ENCODE results near the gene JMJD8.
A peak's percentile ranks its signal among the peaks of the same experiment; 100 is the strongest.

The JMJD8 gene

DNA sequence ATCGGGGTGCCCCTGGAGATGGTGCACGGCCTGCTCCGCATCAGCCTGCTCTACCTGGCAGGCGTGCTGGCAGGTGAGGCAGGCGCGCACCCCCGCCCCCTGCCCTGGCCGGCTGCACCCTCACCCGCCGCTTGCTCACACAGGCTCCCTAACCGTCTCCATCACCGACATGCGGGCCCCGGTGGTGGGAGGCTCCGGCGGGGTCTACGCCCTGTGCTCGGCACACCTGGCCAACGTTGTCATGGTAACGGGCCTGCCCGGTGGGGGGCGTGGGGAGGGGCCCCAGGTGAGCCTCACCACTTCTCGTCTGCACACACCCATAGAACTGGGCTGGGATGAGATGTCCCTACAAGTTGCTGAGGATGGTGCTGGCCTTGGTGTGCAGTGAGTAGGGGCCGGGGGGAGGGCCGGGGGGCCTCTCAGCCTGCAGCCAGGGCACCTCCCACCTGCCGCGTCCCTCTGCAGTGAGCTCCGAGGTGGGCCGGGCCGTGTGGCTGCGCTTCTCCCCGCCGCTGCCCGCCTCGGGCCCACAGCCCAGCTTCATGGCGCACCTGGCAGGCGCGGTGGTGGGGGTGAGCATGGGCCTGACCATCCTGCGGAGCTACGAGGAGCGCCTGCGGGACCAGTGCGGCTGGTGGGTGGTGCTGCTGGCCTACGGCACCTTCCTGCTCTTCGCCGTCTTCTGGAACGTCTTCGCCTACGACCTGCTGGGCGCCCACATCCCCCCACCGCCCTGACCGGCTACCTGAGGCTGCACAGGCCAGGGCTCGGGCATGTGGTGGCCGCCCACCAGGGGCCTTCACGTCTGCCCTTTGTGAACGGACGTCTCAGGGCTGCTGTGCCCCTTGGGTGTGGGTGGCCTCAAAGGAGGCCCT, 6.6 kb downstream of the JMJD8 start:
- DNase-seq (ENCODE audit: low read depth in 2 of 2, low spot score in 1 of 2): no peak

DNA sequence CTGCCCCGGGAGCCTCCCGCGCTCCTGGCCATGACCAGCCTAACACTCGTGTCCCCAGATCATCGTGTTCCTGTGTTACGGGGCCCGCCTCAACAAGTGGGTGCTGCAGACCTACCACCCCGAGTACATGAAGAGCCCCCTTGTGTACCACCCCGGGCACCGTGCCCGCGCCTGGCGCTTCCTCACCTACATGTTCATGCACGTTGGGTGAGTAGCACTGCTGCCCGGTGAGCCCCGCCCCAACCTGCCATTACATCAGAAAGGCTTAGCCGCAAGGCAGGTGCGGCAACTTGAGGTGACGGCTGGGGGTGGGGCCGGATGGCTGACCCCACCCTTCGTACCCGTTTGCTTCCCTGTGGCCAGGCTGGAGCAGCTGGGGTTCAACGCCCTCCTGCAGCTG, 7.2 kb downstream of the JMJD8 start:
- DNase-seq (ENCODE audit: low read depth in 2 of 2, low spot score in 1 of 2): no peak

DNA sequence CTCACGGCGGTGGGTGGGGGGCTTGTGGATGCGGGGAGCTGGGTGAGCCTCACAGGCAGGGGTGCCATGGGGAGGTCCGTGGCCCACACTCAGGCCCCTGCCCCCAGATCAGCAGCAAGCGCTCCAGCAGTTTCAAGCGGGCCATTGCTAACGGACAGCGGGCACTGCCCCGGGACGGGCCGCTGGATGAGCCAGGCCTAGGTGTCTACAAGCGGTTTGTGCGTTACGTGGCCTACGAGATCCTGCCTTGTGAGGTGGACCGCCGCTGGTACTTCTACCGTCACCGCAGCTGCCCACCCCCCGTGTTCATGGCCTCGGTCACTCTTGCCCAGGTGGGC, 7.6 kb downstream of the JMJD8 start:
- no peak for DNase-seq (ENCODE audit: low read depth in 2 of 2, low spot score in 1 of 2)

DNA sequence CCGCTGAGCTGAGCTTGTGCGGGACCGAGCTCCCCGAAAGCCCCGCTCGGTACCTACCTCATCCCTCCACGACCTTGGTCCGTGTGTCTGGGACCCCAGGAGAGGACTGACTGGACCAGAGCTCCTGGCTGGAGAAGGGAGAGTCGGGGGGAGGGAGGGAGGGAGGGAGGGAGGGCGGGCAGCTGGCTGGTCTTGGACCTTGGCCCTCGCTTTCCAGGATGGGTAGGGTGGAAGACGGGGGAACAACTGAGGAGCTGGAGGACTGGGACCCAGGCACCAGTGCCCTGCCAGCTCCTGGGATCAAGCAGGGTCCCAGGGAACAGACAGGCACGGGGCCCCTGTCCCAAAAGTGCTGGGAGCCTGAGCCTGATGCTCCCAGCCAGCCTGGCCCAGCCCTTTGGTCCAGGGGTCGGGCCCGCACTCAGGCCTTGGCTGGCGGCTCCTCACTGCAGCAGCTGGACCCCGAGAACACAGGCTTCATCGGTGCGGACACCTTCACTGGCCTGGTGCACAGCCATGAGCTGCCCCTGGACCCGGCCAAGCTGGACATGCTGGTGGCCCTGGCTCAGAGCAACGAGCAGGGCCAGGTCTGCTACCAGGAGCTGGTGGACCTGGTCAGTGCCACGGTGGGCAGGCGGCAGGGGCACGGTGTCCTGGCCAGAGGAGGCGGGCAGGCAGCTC, 8.1 kb downstream of the JMJD8 start:
- DNase-seq (ENCODE audit: low read depth in 2 of 2, low spot score in 1 of 2): no peak

DNA sequence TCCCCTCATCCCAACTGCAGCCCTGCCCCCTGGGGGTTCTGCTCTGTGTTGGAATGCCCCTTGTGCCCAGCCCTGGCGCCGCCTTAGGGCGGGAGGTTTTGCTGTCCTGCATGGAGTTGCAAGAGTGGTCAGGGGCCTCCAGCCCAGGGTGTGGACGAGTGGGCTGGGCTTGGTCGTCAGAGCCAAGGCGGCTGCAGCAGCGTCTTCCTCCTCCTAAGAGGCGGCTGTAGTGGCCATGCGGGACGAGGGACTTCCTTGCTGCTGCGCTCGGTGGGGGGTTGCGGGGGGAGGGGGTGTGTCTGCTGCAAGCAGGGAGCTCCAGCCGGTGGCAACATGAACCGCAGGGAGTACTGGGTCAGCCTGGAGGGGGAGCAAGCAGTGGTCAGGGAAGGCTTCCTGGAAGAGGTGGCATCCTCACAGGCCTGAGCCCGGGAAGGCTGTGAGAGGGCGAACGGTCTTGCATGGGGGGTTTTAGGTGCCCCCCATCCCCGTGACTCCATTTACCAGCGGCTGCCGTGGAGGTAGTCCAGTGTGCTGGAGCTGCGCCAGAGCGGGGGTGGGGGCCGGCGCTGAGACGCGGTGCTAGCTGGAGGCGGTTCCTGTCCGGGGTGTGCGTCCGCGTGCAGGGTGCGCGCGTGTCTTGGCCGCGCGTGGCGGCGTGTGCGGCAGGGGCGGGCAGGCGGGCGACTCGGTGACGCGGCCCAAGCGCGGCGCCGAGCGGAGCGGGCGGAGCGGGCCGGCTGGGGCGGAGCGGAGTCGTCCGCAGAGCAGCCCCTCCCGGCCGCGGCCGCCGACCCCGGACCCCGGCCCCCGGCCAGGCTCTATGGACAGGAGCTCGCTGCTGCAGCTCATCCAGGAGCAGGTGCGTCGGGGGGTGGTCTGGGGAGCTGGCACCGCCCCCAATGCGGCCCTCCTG, 8.9 kb downstream of the JMJD8 start, which contains the start of gene RHBDL1:
TSS of gene RHBDL1 (plus strand) at position 704 of the 916 bp plus-strand sequence. CDS start at position 824, 120 bp downstream.
- DNase-seq (ENCODE audit: low read depth in 2 of 2, low spot score in 1 of 2): no peak

DNA sequence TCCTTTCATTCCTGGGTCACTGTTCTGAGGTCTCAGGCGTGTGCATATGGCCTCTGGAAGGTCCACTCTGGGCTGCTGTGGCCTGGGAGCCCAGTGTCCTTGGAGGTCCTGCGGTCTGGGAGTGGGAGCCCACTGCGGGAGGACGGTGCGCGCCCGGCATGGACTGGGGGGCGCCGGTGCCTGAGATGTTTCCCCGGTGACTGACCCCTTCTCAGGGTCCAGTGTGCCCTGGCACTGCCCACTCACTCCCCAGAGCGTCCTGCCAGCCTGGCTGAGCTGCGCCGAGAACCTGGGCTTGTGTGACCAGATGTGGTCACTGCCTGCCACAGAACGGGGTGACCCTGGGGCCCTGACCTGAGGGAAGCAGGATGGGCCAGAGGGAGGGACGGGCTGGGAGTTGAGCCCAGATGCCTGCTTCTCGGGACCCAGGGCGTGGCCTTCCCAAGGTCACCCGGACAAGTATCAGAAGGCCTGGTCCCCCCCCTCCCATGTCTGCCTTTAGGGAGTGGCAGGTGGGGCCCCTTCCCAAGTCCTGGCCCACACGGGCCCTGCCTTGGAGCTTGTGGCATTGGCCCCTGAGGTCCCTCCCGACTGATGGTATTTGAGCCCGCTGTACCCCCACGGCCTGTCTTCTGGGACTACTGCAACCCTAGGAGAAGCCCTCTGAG, 9.8 kb downstream of the JMJD8 start:
- DNase-seq (ENCODE audit: low read depth in 2 of 2, low spot score in 1 of 2): no peak

DNA sequence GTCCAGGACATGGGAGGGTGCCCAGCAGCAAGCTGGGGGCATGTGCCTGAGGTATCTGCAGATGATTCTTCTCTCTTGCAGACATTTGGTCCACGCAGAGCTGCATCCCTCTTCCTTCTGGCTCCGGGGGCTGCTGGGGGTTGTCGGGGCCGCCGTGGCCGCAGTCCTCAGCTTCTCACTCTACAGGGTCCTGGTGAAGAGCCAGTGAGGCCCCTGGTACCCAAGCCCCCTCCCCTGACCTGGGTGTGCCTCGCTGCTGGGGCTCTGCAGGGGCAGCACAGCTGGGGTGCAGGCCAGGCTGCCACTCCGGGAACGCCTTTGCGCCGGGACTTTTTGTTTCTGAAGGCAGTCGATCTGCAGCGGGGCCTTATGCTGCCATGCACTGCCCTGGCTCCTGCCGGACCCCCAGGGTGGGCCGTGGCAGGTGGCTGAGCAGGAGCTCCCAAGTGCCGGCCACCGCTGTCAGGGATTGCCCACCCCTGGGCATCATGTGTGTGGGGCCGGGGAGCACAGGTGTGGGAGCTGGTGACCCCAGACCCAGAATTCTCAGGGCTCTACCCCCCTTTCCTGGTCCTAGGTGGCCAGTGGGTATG, 10.6 kb downstream of the JMJD8 start:
- DNase-seq (ENCODE audit: low read depth in 2 of 2, low spot score in 1 of 2): no peak

DNA sequence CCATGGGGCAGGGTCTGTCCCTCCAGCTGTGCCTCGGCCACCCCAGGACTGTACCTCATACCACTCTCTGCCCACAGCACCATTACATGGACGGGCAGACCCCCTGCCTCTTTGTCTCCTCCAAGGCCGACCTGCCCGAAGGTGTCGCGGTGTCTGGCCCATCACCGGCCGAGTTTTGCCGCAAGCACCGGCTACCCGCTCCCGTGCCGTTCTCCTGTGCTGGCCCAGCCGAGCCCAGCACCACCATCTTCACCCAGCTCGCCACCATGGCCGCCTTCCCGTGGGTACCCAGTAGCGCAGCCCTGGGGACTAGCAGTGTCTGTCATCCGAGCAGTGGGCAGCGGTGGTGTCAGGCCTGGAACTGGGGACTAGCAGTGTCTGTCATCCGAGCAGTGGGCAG, 11.3 kb downstream of the JMJD8 start:
- DNase-seq (ENCODE audit: low read depth in 2 of 2, low spot score in 1 of 2): no peak

DNA sequence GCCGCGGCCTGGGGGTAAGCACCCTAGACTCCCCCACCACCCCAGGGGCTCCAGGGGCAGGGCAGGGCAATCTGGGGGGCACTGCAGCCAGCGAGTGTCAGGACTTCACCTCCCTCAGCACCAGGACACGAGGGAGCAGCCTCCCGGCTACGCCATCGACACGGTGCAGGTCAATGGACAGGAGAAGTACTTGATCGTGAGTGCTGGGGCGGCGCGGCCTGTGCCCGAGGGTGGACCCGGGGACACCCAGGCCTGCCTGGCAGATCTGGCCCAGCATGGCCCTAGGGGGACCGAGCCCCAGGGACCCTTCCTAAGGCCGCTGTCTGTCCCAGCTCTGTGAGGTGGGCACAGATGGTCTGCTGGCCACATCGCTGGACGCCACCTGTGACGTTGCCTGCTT, 11.8 kb downstream of the JMJD8 start:
- no peak for DNase-seq (ENCODE audit: low read depth in 2 of 2, low spot score in 1 of 2)

DNA sequence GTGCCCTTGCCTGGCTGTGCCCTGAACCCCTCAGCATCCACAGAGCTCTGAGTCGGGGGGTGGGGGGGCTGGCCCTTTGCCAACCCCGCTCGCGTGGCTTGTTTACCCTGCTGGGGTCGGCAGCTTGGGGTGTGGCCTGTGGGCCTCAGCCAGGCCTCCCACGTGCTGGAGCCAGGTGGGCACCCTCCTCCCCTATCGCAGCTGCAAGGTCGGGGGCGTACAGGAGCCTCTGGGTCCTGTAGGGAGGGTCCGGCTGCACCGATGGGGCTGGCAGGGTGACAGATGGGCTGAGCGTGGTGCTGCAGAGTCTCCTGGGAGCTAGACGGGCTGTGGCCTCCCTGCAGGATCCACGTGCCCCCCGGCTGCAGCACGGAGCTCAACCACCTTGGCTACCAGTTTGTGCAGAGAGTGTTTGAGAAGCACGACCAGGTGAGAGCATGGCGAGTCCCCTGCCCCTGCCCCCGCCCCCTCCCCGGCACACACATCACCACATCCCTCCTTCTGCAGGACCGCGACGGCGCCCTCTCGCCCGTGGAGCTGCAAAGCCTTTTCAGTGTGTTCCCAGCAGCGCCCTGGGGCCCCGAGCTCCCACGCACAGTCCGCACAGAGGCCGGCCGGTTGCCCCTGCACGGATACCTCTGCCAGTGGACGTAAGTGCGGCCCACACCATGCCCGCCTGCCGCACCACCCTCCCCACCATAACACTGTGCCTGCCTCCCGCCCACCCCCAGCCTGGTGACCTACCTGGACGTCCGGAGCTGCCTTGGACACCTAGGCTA, 12.6 kb downstream of the JMJD8 start:
- no peak for DNase-seq (ENCODE audit: low read depth in 2 of 2, low spot score in 1 of 2)

DNA sequence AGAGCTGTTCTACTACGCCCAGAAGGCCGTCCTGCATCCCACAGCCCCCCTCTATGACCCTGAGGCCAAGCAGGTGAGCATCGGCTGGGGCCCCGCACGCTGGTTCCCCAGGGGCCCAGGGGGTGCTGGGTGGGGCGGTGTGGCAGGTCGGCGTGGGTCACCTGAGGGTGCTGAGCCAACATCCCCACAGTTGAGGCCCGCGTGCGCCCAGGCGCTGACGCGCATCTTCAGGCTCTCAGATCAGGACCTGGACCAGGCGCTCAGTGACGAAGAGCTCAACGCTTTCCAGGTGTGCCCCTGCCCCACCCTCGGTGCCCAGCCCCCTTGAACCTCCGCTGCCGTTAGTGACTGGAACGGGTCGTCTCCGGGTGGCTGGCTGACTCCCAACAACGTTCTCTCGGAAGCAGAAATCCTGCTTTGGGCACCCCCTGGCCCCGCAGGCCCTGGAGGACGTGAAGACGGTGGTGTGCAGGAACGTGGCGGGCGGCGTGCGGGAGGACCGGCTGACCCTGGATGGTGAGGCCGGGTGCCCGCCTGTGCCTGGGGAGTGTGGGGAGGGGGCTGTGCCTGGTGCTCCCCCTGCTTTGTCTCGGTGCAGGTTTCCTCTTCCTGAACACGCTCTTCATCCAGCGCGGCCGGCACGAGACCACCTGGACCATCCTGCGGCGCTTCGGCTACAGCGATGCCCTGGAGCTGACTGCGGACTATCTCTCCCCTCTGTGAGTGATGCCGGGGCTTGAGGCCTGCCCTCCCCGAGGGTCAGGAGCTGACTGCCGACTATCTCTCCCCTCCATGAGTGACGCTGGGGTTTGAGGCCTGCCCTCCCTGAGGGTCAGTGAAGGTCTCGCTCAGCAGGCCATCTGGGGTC, 13.4 kb downstream of the JMJD8 start:
- DNase-seq (ENCODE audit: low read depth in 2 of 2, low spot score in 1 of 2): no peak

DNA sequence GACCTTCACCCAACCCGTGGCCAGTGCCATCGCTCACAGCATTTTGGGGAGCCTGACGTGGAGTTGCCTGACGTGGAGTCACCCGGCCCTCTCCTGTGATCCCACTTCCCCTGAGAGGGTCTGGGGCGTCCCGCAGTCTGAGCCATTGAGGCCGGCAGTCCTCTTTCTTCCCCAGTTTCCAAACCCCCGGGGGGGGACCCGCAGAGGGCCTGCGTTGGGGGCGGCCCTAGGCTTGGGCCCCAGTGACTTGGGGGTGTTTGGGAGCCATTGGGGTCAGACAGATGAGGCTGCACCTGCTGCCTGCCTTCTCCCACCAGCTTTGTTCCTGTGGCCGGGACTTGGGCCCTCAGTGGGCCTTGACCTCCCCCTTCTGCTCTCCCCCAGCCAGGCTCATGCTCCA, 14.5 kb downstream of the JMJD8 start:
- DNase-seq (ENCODE audit: low read depth in 2 of 2, low spot score in 1 of 2): no peak

DNA sequence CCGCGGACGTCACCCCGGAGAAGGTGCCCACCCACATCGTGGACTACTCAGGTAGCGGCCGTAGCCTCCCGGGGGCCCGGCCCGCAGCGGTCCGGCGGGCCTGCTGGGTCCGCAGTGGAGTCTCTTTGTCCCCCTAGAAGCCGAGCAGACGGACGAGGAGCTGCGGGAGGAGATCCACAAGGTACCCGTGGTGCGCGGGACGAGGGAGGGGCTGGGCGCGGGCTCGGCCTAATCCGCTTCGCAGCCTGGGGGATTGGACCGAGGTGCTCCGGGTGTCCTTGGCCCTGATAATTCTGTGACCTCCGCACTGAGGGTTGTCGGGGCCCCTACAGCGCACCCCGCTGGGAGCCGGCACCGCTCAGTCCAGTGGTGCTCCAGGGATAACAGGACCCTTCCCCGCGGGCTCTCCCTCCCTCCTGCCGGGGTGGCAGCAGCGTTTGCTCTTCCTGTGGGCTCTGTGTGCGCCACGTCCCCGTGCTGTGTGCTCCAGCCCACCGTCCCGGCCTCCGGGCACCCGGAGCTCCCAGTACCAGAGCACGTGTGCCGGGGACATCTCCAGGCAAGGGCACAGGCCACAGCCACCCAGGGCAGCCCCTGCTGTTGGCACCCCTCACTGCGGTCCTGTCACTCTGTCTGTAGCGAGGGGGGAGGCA, 15.5 kb downstream of the JMJD8 start:
- no peak for DNase-seq (ENCODE audit: low read depth in 2 of 2, low spot score in 1 of 2)

DNA sequence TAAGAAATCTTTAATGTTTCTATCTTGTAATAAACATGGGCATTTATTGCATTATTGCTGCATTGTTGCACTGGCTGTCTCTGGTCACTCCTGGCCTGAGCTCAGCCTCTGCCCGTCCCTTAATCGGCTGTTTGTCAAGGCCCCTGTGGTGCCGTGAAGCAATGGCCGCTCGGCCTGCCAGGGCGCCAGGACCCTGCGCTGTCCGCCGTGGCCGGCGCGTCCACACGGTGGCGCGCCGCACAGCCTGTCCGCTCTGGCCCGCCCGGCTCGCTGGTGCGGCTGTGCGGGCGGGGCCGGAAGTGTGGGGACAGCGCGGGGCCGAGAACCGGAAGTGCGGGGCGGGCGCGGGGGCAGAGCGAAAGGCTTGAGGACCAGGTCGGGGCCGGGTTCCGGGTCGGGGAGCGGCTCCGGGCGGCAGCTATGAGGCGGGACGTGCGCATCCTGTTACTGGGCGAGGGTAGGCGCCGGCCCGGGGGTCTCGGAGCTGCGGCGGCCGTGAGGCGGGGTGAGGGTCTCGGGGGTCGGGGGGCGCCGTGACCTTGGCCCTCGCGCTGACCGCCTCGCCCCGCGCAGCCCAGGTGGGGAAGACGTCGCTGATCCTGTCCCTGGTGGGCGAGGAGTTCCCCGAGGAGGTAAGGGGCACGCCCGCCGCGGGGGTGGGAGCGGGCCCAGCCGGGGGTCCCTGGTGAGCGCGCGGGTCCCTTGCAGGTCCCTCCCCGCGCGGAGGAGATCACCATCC, 16.2 kb downstream of the JMJD8 start, which contains the start of gene RHOT2:
TSS of gene RHOT2 (plus strand) at position 353 of the 739 bp plus-strand sequence. CDS start at position 421, 68 bp downstream.
- peak; percentile 72 to 85 for DNase-seq (ENCODE audit: low read depth in 2 of 2, low spot score in 1 of 2)

DNA sequence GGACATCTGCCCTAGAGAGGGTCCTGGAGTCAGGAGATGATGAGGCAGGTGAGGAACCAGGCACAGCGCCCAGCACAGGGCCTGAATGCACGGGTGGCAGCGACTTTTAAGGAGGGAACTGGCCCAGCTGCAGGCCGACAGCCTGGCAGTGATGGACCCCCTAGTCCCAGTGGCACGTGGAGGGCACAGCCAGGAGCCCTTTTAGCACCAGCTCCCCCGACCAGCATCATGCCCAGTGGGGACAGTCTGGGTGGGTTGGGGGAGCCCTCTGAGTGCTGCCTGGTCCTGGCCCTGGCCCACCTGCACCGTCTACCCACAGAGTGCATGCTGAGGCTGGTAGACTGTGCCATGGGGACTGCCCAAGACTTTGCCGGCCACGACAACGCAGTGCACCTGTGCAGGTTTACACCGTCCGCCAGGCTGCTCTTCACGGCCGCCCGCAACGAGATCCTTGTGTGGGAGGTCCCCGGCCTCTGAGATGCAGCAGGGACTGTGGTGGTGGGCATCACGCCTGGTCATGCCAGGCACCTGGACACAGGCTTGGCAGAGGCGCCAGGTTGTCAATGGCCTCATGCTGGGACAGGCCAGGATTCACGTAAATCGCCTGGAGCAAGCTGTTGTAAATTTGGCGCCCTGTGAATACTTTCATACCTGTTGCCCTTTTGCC, 16.9 kb downstream of the JMJD8 start:
- no peak for DNase-seq (ENCODE audit: low read depth in 2 of 2, low spot score in 1 of 2)

DNA sequence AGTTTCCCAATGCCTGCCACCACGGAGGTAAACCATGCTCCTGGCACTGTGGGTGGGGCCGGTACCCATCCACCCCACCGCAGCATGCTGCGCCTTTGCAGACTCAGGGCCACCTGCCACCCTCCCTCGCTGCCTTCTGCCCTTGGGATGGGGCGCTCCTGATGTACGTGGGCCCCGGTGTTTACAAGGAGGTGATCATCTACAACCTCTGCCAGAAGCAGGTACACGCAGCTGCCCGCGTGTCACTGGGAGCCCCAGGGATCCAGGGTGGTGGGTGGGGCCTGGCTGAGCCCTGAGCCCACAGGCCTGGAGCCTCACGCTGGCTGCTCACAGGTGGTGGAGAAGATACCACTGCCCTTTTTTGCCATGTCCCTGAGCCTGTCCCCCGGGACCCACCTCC, 17.6 kb downstream of the JMJD8 start:
- no peak for DNase-seq (ENCODE audit: low read depth in 2 of 2, low spot score in 1 of 2)

DNA sequence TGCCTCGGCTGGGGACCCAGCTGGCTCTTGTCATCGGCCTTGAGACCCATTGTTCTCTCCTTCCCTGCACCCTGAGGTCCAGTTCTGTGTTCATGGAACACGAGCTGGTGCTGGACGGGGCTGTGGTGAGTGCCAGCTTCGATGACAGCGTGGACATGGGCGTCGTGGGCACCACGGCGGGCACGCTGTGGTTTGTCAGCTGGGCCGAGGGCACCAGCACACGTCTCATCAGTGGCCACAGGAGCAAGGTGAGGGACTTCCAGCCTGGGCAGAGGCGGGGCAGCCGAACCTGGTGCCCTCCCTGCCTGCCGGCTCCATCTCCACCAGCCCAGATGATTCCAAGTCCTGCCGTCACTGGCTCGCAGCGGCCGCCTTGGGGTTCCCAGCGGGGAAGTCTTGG, 21.5 kb downstream of the JMJD8 start:
- DNase-seq (ENCODE audit: low read depth in 2 of 2, low spot score in 1 of 2): no peak
